ENCODE measurements around the gene AREG. TPM values are rescaled to one million over a fixed set of nuclear protein-coding genes. Genes with fewer than 3 reads are reported as not detected.

AREG gene
- total RNA-seq, 1 donor from 2014 or later = 2.2 TPM

GRCh38 chr4:74481891-74482609 lies 37.1 kb downstream of the AREG start:
- H3K36me3 Mint-ChIP-seq (ENCODE audit: insufficient read depth) = no peaks in the 10 kb centered on the region
- peaks cover 22% of the 10 kb centered on the region for H3K4me1 Mint-ChIP-seq (ENCODE audit: low read depth)
- peaks cover 5% of the 10 kb centered on the region for H3K27me3 Mint-ChIP-seq
- no peak overlapping the region for H3K27ac Mint-ChIP-seq
- no peak overlapping the region for H3K4me3 Mint-ChIP-seq (ENCODE audit: low read depth)
- no peak for TF ChIP-seq CTCF (IDR thresholded peaks at IDR 0.05; ENCODE audit: unreplicated experiment)
- DNase-seq (ENCODE audit: low spot score, unreplicated experiment) = no peak
- H3K9me3 Mint-ChIP-seq (ENCODE audit: low read depth) = no peaks in the 10 kb centered on the region

DNA sequence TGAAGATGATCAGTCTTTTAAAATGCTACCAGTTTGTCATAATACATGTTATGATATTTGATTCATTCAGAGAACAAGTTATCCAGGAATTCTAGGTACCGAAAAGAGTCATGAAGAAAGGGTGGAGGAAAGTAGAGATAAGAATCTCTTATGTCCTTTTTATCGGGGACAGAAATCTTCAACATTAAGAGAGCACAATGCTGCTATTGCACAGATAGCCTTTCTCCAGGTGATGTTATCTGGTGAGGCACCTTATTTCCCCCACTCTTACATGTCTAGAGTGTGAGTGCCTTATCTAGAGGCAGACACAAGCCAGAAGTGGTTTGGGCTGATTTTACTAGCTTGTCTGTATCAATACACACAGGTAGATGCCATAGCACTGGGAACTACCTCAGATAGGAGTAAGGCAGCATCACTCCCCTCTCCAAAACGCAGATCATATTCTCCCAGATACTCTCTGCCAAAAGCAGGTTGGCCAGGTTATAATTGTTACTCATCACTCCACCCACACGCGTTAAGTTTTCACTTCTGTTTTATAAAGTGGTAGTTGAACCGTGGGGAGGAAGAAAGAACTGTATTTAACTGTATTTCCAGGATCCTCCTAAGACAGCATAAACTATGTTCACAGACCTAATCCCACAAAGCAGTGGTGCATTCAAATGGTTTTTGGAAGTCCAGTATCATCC lies 38.4 kb downstream of the AREG start:
- TF ChIP-seq CTCF (IDR thresholded peaks at IDR 0.05; ENCODE audit: unreplicated experiment) = no peak
- Mint-ChIP-seq H3K27ac (no peak overlapping the region), H3K4me3 (ENCODE audit: low read depth) (no peak overlapping the region), H3K27me3 (peaks cover 5% of the 10 kb centered on the region), H3K9me3 (ENCODE audit: low read depth) (no peaks in the 10 kb centered on the region), H3K4me1 (ENCODE audit: low read depth) (peaks cover 17% of the 10 kb centered on the region), H3K36me3 (ENCODE audit: insufficient read depth) (no peaks in the 10 kb centered on the region)
- DNase-seq (ENCODE audit: low spot score, unreplicated experiment) = no peak

DNA sequence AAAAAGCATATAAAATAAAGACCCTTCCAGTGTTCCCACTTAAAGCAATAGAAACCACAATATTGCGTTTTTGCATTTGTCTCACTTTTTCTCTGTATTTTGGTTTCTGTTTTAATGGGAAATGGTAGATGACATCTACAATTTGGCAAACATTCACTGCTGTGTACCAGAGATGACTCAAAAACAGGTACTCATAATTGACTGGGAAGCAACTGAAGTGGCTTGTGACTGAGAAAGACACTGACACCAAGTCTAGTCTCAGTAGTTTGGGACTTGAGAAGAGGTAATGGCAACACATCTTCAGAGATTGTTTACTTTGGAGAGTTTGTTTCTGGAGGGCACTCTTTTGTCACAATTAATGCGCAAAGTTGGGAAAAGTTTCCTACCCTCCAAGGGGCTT lies 42.0 kb downstream of the AREG start:
- Mint-ChIP-seq H3K4me1 (ENCODE audit: low read depth) (no peaks in the 10 kb centered on the region), H3K36me3 (ENCODE audit: insufficient read depth) (no peaks in the 10 kb centered on the region), H3K27me3 (peaks cover 3% of the 10 kb centered on the region), H3K4me3 (ENCODE audit: low read depth) (no peak overlapping the region), H3K27ac (no peak overlapping the region), H3K9me3 (ENCODE audit: low read depth) (no peaks in the 10 kb centered on the region)
- no peak for DNase-seq (ENCODE audit: low spot score, unreplicated experiment)
- TF ChIP-seq CTCF (IDR thresholded peaks at IDR 0.05; ENCODE audit: unreplicated experiment) = no peak

- Mint-ChIP-seq H3K4me1 (ENCODE audit: low read depth) (no peaks in the 10 kb centered on the region), H3K36me3 (ENCODE audit: insufficient read depth) (no peaks in the 10 kb centered on the region), H3K4me3 (ENCODE audit: low read depth) (no peak overlapping the region), H3K27me3 (peaks cover 6% of the 10 kb centered on the region), H3K9me3 (ENCODE audit: low read depth) (peaks cover 3% of the 10 kb centered on the region), H3K27ac (no peak overlapping the region)
- TF ChIP-seq CTCF (IDR thresholded peaks at IDR 0.05; ENCODE audit: unreplicated experiment) = no peak
- no peak for DNase-seq (ENCODE audit: low spot score, unreplicated experiment)
Measured at GRCh38 chr4:74487771-74488170, 42.8 kb downstream of the AREG start.

- no peak for DNase-seq (ENCODE audit: low spot score, unreplicated experiment)
- no peak for TF ChIP-seq CTCF (IDR thresholded peaks at IDR 0.05; ENCODE audit: unreplicated experiment)
- Mint-ChIP-seq H3K9me3 (ENCODE audit: low read depth) (peaks cover 4% of the 10 kb centered on the region), H3K4me3 (ENCODE audit: low read depth) (no peak overlapping the region), H3K36me3 (ENCODE audit: insufficient read depth) (no peaks in the 10 kb centered on the region), H3K4me1 (ENCODE audit: low read depth) (no peaks in the 10 kb centered on the region), H3K27ac (no peak overlapping the region), H3K27me3 (peaks cover 8% of the 10 kb centered on the region)
Measured at GRCh38 chr4:74490736-74491135, 45.8 kb downstream of the AREG start.

All from progenitor cell of endocrine pancreas (in vitro differentiated cells).